DND-41 (cell line): ENCODE measurements around the gene ZKSCAN5.

Source experiments
- ATAC-seq: fragments of 200-7000 bp; cut with Tn5 transposase; 3 replicates; pipeline ENCODE4 v1.9.1; 2021; ENCODE audit warnings: low read depth; ENCODE audit not compliant: insufficient read depth
- DNase-seq: peaks from one replicate; pipeline ENCODE4 v3.0.0-alpha.2; 2020
- H2AFZ ChIP-seq: 2 replicates; pipeline ENCODE4 v1.6.0; 2012; ENCODE audit warnings: low read depth, low read length
- H3K27ac ChIP-seq: 2 replicates; pipeline ENCODE4 v1.5.1; 2012; ENCODE audit warnings: low read length, inconsistent platforms
- H3K27me3 ChIP-seq: fragments of 200-600 bp; sonication (generic); 2 replicates; pipeline ENCODE4 v1.6.0; 2012; ENCODE audit warnings: low read length, mild to moderate bottlenecking, inconsistent platforms; ENCODE audit not compliant: insufficient read depth, poor library complexity
- H3K36me3 ChIP-seq: 2 replicates; pipeline ENCODE4 v1.5.1; 2012; ENCODE audit warnings: low read length, inconsistent platforms; ENCODE audit not compliant: insufficient read depth
- H3K4me1 ChIP-seq: 2 replicates; pipeline ENCODE4 v1.5.1; 2012; ENCODE audit warnings: mild to moderate bottlenecking, low read length; ENCODE audit not compliant: insufficient read depth
- H3K4me2 ChIP-seq: 2 replicates; pipeline ENCODE4 v1.6.0; 2012; ENCODE audit warnings: mild to moderate bottlenecking, moderate library complexity, low read length, inconsistent platforms; ENCODE audit not compliant: insufficient read depth
- H3K4me3 ChIP-seq, 2 experiments: fragments of 200-600 bp in 1 of 2; shearing (Covaris generic) in 1 of 2; 2 replicates each; pipeline ENCODE4 v1.5.1; 2012 to 2016; ENCODE audit warnings: inconsistent platforms in 2 of 2, low read length in 2 of 2, mild to moderate bottlenecking in 2 of 2, low read depth in 1 of 2, moderate library complexity in 1 of 2
- H3K79me2 ChIP-seq: 2 replicates; pipeline ENCODE4 v1.6.0; 2012; ENCODE audit warnings: low read length, inconsistent platforms; ENCODE audit not compliant: insufficient read depth
- H3K9ac ChIP-seq: 2 replicates; pipeline ENCODE4 v1.6.0; 2012; ENCODE audit warnings: low read depth, mild to moderate bottlenecking, inconsistent platforms, low read length, moderate library complexity
- H3K9me3 ChIP-seq: 2 replicates; pipeline ENCODE4 v1.5.1; 2012; ENCODE audit warnings: low read length, moderate library complexity, mild to moderate bottlenecking, inconsistent platforms; ENCODE audit not compliant: insufficient read depth, severe bottlenecking
- H4K20me1 ChIP-seq: 2 replicates; pipeline ENCODE4 v1.6.0; 2012; ENCODE audit warnings: low read length; ENCODE audit not compliant: insufficient read depth
- EZH2 ChIP-seq: IDR thresholded peaks from 3 replicates; pipeline ENCODE4 v1.6.1; 2012; ENCODE audit warnings: borderline replicate concordance, low read depth, mild to moderate bottlenecking, moderate library complexity, low read length, inconsistent platforms; ENCODE audit not compliant: severe bottlenecking
- TF ChIP-seq, protein P1 (sequence below): IDR thresholded peaks from 2 replicates; pipeline ENCODE4 v1.5.1; 2012; ENCODE audit warnings: borderline replicate concordance, low read length, moderate library complexity, mild to moderate bottlenecking; ENCODE audit not compliant: poor library complexity, severe bottlenecking; ENCODE audit errors: extremely low read depth

The ZKSCAN5 gene

DNA sequence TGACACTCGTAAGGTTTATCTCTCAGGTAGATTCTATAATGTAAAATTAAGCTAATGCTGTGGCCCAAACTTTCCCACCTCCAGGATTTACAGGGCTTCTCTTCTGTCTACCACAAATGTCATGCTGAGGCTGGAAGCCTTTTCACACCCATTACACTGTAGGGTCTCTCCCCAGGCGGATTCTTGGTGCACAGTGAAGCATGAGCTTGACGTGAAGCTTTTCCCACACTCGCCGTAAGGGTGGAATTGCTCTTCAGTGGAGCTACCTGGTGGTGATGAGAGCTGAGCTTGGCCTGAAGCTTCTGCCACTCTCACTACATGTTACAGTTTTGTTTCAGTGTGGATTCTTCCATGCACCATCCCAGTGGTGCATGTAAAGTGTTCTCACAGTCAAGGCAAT, 36.1 kb downstream of the ZKSCAN5 start:
- no peak overlapping the region for H2AFZ ChIP-seq
- no peak overlapping the region for H3K4me3 ChIP-seq
- H3K4me2 ChIP-seq = no peak overlapping the region
- no peak for ATAC-seq
- peaks cover 6% of the 10 kb centered on the region for H3K9me3 ChIP-seq
- no peaks in the 10 kb centered on the region for H3K4me1 ChIP-seq
- H3K9ac ChIP-seq = no peak overlapping the region
- H4K20me1 ChIP-seq = no peaks in the 10 kb centered on the region
- H3K27me3 ChIP-seq = no peaks in the 10 kb centered on the region
- no peak overlapping the region for H3K27ac ChIP-seq
- TF ChIP-seq, protein P1, sequence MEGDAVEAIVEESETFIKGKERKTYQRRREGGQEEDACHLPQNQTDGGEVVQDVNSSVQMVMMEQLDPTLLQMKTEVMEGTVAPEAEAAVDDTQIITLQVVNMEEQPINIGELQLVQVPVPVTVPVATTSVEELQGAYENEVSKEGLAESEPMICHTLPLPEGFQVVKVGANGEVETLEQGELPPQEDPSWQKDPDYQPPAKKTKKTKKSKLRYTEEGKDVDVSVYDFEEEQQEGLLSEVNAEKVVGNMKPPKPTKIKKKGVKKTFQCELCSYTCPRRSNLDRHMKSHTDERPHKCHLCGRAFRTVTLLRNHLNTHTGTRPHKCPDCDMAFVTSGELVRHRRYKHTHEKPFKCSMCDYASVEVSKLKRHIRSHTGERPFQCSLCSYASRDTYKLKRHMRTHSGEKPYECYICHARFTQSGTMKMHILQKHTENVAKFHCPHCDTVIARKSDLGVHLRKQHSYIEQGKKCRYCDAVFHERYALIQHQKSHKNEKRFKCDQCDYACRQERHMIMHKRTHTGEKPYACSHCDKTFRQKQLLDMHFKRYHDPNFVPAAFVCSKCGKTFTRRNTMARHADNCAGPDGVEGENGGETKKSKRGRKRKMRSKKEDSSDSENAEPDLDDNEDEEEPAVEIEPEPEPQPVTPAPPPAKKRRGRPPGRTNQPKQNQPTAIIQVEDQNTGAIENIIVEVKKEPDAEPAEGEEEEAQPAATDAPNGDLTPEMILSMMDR = no peak
- no peak for TF ChIP-seq EZH2
- no peak for DNase-seq
- no peaks in the 10 kb centered on the region for H3K36me3 ChIP-seq
- H3K79me2 ChIP-seq = no peaks in the 10 kb centered on the region

DNA sequence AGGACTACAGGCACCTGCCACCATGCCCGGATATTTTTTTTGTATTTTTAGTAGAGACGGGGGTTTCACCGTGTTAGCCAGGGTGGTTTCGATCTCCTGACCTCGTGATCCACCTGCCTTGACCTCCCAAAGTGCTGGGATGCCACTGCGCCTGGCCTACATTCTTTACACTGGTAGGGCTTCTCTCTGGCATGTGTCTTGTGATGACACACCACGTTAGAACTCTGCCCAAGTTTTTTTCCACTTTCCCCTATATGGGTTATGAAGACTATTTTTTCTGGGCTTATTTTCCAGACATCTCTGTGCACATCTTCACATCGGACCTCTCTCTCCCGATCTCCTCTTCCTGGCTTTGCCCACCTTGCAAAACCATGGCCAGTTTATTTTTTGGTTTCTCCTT, 36.8 kb downstream of the ZKSCAN5 start:
- DNase-seq (no peak), ATAC-seq (no peak)
- Histone ChIP-seq H3K4me3 (no peak overlapping the region), H3K79me2 (no peaks in the 10 kb centered on the region), H3K4me1 (no peaks in the 10 kb centered on the region), H3K4me2 (no peak overlapping the region), H3K9ac (no peak overlapping the region), H3K27ac (no peak overlapping the region), H3K9me3 (peaks cover 6% of the 10 kb centered on the region), H3K27me3 (no peaks in the 10 kb centered on the region), H2AFZ (no peak overlapping the region), H3K36me3 (peaks cover under 1% of the 10 kb centered on the region; the same call in 1 of the 2 replicates), H4K20me1 (no peaks in the 10 kb centered on the region)
- TF ChIP-seq, protein P1 = no peak
- TF ChIP-seq EZH2 = no peak

DNA sequence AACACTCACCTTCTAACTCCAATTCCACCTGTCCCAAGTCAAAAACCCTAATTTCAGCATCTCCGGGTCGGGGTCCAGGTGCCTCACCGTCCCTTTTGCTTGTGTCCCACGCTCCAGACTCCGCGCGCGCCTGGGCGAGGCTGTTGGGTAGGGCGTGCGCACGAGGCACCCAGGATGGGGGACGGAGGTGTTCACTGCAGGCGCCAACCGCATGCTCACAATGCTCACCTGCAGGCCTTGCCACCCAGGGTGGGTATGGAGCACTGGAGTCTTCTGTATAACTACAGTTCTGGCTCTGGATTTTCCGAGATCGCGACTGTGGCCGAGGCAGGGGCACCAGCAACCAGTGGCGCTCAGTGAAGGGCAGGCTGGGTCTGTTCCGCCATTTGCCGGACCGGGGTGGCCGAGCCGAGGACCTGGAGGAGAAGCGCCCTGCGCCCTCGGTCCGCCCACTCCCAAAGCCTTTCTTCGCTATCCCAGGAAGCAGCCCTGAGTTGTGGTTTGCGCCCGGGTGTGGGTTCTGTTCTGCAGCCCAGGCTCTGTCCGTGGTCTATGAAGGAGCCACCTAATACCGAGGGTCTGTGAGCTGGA, 38.7 kb downstream of the ZKSCAN5 start:
- TF ChIP-seq, protein P1 = no peak
- no peak for TF ChIP-seq EZH2
- H4K20me1 ChIP-seq = no peaks in the 10 kb centered on the region
- H3K27ac ChIP-seq = no peak overlapping the region
- no peak overlapping the region for H3K9ac ChIP-seq
- no peaks in the 10 kb centered on the region for H3K4me1 ChIP-seq
- no peak overlapping the region for H3K4me3 ChIP-seq
- H2AFZ ChIP-seq = no peak overlapping the region
- H3K79me2 ChIP-seq = no peaks in the 10 kb centered on the region
- H3K27me3 ChIP-seq = no peaks in the 10 kb centered on the region
- DNase-seq = no peak
- no peak for ATAC-seq
- H3K4me2 ChIP-seq = no peak overlapping the region
- peaks cover 6% of the 10 kb centered on the region for H3K9me3 ChIP-seq
- peaks cover 11% of the 10 kb centered on the region for H3K36me3 ChIP-seq
